T47D (cell line): ENCODE results near the gene GIMAP2.
"Not testable (repeated sequence)": the region's sequence is repeated elsewhere in the genome, so short reads cannot be mapped to it uniquely, and the experiment has no call there.

Source experiments
- DNase-seq, 2 experiments: peaks; one replicate each; pipeline versions ENCODE4 v3.0.0 to v3.0.0-alpha.2; 2011 to 2012; ENCODE audit warnings: low read depth in 1 of 2, low spot score in 1 of 2
- JUND ChIP-seq: IDR thresholded peaks from 2 replicates; pipeline ENCODE4 v1.6.1; 2012; ENCODE audit warnings: low read depth
- in situ Hi-C: cut with HindIII; loops from 2 replicates; pipeline ENCODE4 v1.10.0; 2016; ENCODE audit warnings: low sequenced_read_pairs, low pct_unique_long_range_greater_than_20kb

The GIMAP2 gene

DNA sequence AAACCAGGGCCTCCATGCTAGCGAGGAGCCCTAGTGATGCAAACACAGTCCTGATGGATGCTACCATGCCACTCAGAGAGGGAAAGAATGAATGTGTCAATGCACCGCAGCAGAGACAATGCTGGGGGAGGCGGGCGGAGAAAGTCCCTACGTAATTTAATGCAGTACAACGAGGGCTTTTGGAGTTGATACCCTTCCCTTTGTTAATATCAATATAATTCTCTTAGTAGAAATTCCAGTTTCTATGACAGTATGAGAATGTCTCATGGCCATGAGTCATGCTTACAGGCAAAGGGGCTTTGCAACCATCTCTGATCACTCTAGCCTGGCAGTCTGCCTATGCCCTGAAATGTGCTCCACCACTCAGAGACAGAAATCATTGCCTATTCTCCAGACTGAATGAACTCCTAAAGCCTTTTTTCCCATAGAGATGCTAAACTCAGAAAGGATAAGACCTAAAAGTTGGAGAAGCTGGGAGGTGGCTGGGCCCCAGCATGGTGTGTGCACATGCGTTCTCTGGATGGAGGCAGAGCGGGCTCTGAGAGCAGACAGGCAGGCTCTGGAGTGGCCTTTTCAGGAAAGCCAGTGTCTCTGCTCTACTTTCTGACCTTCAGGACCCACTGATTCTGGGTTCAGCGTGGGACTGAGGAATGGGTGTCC is 20.3 kb upstream of the GIMAP2 start:
- in situ Hi-C loops: no loop called here
- no peak for DNase-seq
- TF ChIP-seq JUND: no peak

DNA sequence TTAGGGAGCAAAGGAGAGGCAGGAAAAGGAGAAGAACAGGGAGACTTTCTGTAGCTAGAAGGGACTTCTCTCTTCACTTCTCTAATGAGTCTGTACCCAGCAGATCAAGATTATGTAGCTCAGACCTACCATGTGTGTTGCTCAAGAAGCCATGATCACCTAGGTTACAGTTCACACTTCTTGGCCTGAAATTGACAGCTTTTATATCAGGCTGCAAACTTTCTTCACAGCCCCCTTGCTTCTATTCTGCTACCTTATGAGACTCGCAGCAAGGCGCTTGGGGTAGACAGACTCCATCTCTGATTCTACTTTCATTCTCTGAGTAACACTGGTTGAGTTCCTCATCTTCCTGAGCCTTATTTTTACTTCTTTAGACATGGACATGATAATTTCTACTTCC is 19.6 kb upstream of the GIMAP2 start:
- TF ChIP-seq JUND: no peak
- DNase-seq: no peak
- in situ Hi-C loops: no loop called here

DNA sequence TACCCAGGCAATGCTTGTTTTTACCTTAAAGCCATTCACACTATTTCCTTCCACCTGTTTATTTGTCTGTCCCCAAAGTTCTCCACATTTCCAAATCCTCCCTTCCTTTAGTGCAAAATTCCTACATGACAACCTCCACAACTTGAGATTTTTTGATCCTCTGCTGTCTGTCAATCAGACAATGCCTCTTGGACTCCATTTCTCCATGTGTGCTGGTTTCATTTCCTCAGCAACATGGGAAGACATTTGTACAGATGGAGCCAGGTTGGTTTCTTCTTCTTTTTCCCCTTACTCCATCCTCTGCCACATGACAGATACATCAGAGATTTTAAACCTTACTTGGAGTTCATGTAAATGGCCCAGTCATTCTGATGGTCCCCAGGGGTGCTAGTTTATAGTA is 19.1 kb upstream of the GIMAP2 start:
- TF ChIP-seq JUND: no peak
- no peak for DNase-seq
- in situ Hi-C loops: no loop called here

DNA sequence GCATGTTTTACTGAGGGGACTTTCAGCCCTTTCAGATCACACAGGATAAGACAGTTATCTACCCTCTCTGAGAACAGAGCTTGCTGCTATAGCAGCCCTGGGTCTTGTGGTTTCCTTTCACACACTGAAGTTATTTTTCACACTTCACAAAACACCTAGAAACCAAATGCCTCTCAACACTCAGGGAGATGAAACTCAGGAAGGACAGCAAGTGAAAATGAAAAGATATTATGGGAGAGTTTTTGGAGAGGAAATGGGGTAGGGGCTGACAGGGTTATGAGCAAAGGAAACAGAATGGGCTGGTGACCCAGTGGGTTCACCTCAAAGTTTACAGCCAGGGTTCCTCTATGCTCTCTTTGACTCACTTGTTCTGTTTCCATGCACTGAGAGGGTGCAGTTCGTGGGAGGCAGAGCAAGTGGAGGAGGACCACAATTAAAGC is 17.0 kb upstream of the GIMAP2 start:
- TF ChIP-seq JUND: no peak
- no peak for DNase-seq
- in situ Hi-C loops: no loop called here

DNA sequence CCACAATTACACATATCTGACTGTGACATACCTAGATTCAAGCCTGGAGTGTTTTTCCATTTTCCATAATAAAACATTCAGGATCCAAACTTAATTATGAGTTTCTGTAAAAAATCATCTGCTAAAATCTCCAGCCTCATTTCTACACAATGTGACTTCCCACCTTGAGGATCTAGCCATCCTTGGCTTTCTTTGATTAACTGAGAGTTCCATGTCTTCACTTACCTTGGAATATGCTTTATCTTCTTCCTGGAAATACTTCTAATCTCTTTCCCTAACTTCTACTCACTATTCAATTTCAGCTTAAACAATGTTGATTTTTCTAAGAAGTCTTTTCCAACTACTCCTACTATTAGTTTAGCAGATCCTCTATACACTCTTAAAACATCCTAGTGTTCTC is 16.5 kb upstream of the GIMAP2 start:
- in situ Hi-C loops: no loop called here
- DNase-seq: no peak
- no peak for TF ChIP-seq JUND

DNA sequence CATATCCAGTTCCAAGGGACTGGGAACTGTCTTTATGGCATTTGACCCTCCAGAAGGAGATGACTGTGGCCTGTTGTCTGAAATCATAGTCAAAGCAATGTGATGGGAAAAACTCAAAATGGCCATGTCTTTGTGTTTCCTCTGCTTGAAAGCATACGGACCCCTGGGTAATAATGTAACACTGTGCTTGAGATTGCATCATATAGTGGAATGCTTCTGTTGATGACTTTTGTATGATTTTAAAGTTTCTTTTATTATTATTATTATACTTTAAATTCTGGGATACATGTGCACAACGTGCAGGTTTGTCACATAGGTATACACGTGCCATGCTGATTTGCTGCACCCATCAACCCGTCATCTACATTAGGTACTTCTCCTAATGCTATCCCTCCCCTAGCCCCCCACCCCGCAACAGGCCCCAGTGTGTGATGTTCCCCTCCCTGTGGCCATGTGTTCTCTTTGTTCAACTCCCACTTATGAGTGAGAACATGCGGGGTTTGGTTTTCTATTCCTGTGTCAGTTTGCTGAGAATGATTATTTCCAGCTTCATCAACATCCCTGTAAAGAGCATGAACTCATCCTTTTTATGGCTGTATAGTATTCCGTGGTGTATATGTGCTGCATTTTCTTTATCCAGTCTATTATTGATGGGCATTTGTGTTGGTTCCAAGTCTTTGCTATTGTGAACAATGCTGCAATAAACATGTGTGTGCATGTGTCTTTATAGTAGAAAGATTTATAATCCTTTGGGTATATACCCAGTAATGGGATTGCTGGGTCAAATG is 13.5 kb upstream of the GIMAP2 start:
- in situ Hi-C loops, DNase-seq: not testable (repeated sequence)

DNA sequence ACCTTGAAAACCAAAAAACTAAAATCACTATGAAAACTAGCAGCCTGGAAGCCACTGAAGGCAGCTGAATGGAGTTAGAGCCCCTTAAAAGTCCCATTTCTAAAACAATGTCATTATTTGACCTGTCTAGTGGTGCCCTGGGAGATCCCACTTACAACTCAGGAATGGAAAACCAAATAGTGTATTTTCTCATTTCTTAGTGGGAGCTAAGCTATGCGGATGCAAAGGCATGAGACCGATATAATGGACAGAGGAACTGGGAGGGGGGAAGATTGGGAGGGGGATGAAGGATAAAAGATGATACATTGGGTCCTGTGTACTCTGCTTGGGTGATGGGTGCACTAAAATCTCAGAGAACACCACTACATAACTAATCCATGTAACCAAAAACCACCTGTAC is 9.8 kb upstream of the GIMAP2 start:
- DNase-seq: no peak
- TF ChIP-seq JUND: no peak
- in situ Hi-C loops: no loop called here

DNA sequence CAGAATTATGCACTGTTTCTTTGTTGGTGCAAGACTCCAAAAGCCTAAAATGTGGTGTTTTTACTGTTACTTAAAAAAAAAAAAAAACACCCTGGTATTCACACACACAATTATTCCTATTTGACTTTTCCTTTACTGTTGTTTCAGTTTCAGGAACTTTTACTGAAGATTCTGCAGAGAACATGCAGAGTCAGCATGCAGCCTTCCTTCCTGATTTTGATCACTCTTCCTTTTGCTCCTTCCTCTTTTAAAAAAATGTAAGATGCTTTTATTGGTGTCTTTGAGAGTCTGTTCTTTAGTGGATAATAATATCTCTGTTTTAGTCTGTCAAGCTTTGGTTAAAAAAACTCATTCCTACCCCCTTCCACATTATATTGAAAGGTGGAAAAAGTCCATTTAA is 9.2 kb upstream of the GIMAP2 start:
- in situ Hi-C loops, DNase-seq: not testable (repeated sequence)

DNA sequence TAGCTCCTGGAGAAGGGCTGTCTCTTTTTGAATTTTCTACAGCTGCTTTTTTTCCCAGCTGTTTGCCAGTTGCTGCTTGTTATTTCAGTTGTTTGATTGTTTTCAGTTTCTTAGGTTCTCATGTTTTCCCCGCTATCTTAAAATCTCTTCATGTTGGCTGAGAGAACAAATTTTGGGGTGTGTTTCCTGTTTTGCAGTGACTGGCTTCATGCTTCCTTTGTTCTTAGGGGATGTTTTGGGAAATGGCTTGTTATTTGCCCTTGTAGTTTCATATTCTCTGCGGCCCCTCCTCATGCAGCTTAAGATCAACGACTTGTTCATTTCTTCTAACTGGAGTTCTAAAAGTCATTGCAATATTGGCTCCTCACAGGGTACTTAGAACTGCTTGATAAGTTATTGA is 8.7 kb upstream of the GIMAP2 start:
- in situ Hi-C loops, DNase-seq: not testable (repeated sequence)

DNA sequence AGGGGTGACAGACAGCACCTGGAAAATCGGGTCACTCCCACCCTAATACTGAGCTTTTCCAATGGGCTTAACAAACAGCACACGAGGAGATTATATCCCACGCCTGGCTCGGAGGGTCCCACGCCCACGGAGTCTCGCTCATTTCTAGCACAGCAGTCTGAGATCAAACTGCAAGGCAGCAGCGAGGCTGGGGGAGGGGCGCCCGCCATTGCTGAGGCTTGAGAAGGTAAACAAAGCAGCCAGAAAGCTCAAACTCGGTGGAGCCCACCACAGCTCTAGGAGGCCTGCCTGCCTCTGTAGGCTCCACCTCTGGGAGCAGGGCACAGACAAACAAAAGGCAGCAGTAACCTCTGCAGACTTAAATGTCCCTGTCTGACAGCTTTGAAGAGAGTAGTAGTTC is 6.9 kb upstream of the GIMAP2 start:
- in situ Hi-C loops, DNase-seq: not testable (repeated sequence)

DNA sequence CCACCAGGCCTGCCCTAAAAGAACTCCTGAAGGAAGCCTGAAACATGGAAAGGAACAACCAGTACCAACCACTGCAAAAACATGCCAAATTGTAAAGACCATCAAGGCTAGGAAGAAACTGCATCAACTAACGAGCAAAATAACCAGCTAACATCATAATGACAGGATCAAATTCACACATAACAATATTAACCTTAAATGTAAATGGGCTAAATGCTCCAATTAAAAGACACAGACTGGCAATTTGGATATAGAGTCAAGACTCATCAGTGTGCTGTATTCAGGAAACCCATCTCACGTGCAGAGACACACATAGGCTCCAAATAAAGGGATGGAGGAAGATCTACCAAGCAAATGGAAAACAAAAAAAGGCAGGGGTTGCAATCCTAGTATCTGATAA is 5.1 kb upstream of the GIMAP2 start:
- DNase-seq, in situ Hi-C loops: not testable (repeated sequence)

DNA sequence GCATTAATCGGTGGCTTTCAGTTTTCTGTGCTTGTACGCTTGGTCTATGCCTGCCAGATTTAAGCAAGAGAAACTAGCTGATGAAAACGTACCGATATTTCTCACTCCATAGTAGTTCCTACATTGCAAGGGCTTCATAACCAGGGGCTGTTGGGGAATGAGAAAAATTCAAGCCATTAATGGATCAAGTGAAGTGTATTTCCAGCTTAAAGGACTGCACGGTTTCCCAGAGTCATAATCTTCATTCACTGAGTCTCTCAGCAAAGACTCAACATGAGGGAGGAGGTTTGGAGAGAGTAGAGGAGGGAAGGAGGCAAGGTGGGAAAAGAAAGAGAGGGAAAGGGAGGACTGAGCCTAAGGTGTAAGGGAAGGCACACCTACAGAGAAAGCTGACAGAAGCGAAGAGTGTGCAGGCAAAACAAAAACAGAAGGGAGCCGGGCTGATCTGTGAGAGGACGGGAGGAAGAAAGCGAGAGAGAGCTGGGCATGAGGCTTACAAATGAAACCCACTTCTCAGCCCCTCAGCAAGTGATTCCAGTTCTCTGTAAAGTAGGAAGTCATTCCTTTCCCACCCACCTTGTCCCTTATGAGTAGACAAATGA is 625 bp downstream of the GIMAP2 start:
- peak in 1 of 2 experiments; percentile 10 for DNase-seq
- in situ Hi-C loops: no loop called here
- no peak for TF ChIP-seq JUND

DNA sequence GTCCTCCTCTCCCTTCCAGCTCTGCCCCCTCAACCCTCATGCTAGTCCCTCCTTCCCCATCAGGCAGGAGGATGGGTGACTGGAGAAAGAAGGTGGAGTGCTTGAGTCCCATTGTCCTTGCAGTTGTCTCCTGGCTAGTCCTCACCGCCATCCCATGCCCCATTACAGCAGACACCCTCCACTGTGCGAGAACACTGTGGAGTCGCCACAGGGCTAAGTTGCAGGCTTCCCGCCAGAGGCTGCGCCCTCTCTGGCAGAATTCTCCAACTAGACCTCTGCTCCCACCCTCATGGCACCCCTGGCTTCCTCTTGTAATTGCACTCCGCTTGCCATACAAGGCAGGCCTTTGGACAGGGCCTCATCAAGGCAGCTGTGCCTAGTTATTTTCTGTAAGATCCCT is 3.1 kb downstream of the GIMAP2 start:
- no peak for TF ChIP-seq JUND
- no peak for DNase-seq
- in situ Hi-C loops: no loop called here
